ENCODE measurements around the gene SSBP2. TPM values are rescaled to one million over a fixed set of nuclear protein-coding genes. Genes with fewer than 3 reads are reported as not detected.

The SSBP2 gene
- total RNA-seq, 2 donors from 2014 or later: 25.1 to 26.9 TPM

DNA sequence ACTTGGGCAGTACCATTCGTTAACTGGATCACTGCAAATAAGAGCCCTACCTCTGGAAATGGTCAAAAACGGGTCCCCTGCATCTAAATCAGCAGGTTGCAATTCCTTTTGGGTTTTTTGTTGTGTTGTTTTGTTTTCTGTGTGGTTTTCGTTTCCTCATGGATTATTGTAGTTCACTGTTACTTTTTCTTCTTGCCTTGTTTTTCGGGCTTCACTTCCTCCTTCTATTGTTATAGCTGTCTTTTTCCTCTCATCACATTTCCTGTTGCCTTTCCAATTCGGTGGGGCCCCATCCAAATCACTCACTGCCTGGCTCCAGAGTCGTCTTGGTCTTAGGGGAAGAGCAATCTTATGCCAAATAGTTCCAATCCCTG, 8.7 kb upstream of the SSBP2 start:
- H3K4me3 ChIP-seq: no peak overlapping the region
- H3K27ac ChIP-seq: no peak overlapping the region
- no peaks in the 10 kb centered on the region for H3K9me3 ChIP-seq
- no peaks in the 10 kb centered on the region for H3K36me3 ChIP-seq
- WGBS: 67% methylated on average over 6 of the region's 6 CpGs
- intact Hi-C loops (cut with DNase I): no loop called here
- H3K4me1 ChIP-seq (replicated peaks): peaks cover 4% of the 10 kb centered on the region
- no peaks in the 10 kb centered on the region for H3K27me3 ChIP-seq (replicated peaks; ENCODE audit: insufficient read depth)
- TF ChIP-seq, protein P1, sequence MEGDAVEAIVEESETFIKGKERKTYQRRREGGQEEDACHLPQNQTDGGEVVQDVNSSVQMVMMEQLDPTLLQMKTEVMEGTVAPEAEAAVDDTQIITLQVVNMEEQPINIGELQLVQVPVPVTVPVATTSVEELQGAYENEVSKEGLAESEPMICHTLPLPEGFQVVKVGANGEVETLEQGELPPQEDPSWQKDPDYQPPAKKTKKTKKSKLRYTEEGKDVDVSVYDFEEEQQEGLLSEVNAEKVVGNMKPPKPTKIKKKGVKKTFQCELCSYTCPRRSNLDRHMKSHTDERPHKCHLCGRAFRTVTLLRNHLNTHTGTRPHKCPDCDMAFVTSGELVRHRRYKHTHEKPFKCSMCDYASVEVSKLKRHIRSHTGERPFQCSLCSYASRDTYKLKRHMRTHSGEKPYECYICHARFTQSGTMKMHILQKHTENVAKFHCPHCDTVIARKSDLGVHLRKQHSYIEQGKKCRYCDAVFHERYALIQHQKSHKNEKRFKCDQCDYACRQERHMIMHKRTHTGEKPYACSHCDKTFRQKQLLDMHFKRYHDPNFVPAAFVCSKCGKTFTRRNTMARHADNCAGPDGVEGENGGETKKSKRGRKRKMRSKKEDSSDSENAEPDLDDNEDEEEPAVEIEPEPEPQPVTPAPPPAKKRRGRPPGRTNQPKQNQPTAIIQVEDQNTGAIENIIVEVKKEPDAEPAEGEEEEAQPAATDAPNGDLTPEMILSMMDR (IDR thresholded peaks at IDR 0.05): no peak
- TF ChIP-seq POLR2A (IDR thresholded peaks at IDR 0.05) (no peak), POLR2AphosphoS5 (IDR thresholded peaks at IDR 0.05) (no peak)
- no peak for DNase-seq (ENCODE audit: low spot score)

DNA sequence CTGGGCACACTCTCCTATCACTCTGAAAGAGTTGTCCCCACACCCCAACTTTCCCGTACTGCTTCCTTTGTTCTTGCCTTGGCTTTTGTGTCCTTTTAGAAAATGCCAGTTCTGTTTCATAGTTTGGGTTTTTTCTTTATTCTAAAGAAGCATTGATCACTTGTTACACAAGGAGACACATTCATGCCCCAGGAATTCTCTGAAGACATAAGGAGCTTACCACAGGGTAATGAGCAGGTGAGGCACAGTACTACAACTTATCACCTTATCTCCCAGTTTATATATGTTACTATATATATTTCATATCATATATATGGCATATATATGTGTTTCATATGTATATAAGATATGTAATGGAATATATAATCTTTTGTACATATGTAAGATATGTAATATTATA, 6.5 kb upstream of the SSBP2 start:
- Histone ChIP-seq H3K4me1 (replicated peaks) (peaks cover 4% of the 10 kb centered on the region), H3K27ac (no peak overlapping the region), H3K9me3 (no peaks in the 10 kb centered on the region), H3K36me3 (no peaks in the 10 kb centered on the region), H3K4me3 (no peak overlapping the region), H3K27me3 (replicated peaks; ENCODE audit: insufficient read depth) (no peaks in the 10 kb centered on the region)
- no peak for DNase-seq (ENCODE audit: low spot score)
- 89% methylated on average over 1 of the region's 1 CpG for WGBS
- intact Hi-C loops (cut with DNase I): no loop called here
- TF ChIP-seq POLR2A (IDR thresholded peaks at IDR 0.05) (no peak), POLR2AphosphoS5 (IDR thresholded peaks at IDR 0.05) (no peak)
- TF ChIP-seq, protein P1 (IDR thresholded peaks at IDR 0.05): no peak

DNA sequence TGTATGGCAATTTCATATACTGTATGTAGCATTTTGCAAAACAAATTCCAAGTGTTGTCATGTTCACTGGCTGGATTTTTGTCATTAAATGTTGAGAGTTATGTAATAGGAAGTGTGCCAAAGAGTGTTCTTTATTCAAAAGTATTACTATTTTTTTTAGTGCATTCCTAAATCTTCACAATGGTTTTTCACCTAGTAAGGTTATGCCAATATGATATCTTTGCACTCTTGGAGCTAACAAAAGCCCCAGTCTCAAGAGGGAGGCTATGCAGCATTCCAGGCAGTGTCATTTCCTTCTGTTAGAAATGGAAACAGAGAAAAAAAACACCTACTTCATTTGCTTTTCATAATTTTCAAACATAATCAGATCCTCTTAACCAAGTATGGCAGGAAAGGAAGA, 5.1 kb upstream of the SSBP2 start:
- no peak for TF ChIP-seq POLR2AphosphoS5 (IDR thresholded peaks at IDR 0.05)
- H3K27ac ChIP-seq: peak overlapping the region; percentile 38 to 61
- intact Hi-C loops (cut with DNase I): no loop called here

DNA sequence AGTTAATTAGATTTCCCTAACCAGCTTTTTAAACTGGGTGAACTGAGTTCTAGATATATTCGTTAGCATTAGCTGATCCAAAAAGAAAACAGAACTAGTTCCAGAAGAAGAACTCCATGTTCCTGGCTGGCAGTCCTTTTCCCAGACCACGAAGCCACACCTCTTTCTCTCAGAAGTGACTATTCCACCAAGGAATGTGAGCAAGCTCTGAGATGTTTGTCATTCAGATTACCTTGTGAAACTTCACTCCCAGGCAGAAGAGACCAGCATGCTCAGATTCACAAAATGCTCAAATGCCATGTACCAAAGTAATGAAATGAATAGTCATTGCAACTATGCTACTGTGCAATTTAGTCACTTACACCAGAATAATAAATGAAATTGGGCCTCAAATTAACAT, 4.4 kb upstream of the SSBP2 start:
- intact Hi-C loops (cut with DNase I): no loop called here
- Histone ChIP-seq H3K4me3 (no peak overlapping the region), H3K27me3 (replicated peaks; ENCODE audit: insufficient read depth) (no peaks in the 10 kb centered on the region), H3K9me3 (no peaks in the 10 kb centered on the region), H3K36me3 (no peaks in the 10 kb centered on the region), H3K4me1 (replicated peaks) (peaks cover 6% of the 10 kb centered on the region), H3K27ac (peak overlapping the region; percentile 38 to 61)
- TF ChIP-seq, protein P1 (IDR thresholded peaks at IDR 0.05): no peak
- peak; percentile 95 for TF ChIP-seq POLR2AphosphoS5 (IDR thresholded peaks at IDR 0.05)
- 11% methylated on average over 2 of the region's 2 CpGs for WGBS
- peak; percentile 79 for DNase-seq (ENCODE audit: low spot score)

More for the DNA sequence above, 5.1 kb upstream of the SSBP2 start:
- Histone ChIP-seq H3K27me3 (replicated peaks; ENCODE audit: insufficient read depth) (no peaks in the 10 kb centered on the region), H3K4me3 (no peak overlapping the region), H3K9me3 (no peaks in the 10 kb centered on the region), H3K36me3 (no peaks in the 10 kb centered on the region), H3K4me1 (replicated peaks) (peaks cover 6% of the 10 kb centered on the region)
- no peak for DNase-seq (ENCODE audit: low spot score)

DNA sequence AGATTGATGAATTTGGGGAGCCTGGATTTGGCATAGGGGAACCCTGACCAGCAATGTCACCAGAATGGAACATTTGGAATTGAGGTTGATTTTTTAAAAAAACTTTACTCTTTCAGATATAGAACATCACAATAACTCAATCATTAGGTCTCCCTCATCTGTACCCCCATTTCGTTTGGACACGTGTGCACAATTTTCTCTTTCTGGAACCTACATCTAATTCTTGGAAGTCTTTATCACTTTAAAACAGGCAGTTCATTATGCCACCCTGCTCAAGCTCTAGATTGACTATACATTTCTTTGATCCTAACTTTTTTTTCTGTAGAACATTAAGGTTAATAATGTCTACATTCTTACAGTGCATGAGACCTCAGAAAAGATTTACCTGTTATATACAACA, 3.7 kb upstream of the SSBP2 start:
- no peak overlapping the region for H3K4me3 ChIP-seq
- H3K4me1 ChIP-seq (replicated peaks): peaks cover 6% of the 10 kb centered on the region
- no peaks in the 10 kb centered on the region for H3K36me3 ChIP-seq
- no peaks in the 10 kb centered on the region for H3K9me3 ChIP-seq
- no peak for TF ChIP-seq POLR2A (IDR thresholded peaks at IDR 0.05)
- H3K27me3 ChIP-seq (replicated peaks; ENCODE audit: insufficient read depth): no peaks in the 10 kb centered on the region
- WGBS: 77% methylated on average over 2 of the region's 2 CpGs
- no peak for DNase-seq (ENCODE audit: low spot score)
- intact Hi-C loops (cut with DNase I): loop anchor here (5.0 kb wide), 1 partner anchor 218 kb away; the partner anchor contains the start of gene ATG10
- peak overlapping the region; percentile 38 to 61 for H3K27ac ChIP-seq

DNA sequence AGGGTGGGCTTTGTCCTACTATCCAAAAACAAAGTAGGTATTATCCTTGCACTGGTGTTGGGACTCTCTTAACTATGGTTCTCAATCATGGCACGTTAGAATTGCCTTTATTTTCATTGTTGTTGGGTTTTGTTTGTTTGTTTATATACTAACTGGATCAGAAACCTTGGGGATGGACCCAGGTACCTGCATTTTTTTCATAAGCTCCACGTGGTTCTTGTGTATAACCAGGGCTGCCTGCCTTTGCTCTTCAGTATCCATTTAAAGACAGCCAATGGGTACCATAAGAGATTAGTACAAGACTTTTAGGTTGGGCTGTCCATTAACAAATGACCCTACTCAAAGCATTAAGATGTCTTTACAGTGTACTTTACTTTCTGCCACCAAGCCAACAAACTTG, 2.5 kb upstream of the SSBP2 start:
- WGBS: 73% methylated on average over 2 of the region's 2 CpGs
- no peak for TF ChIP-seq POLR2AphosphoS5 (IDR thresholded peaks at IDR 0.05)
- TF ChIP-seq POLR2A (IDR thresholded peaks at IDR 0.05): no peak
- TF ChIP-seq, protein P1 (IDR thresholded peaks at IDR 0.05): no peak
- Histone ChIP-seq H3K27me3 (replicated peaks; ENCODE audit: insufficient read depth) (no peaks in the 10 kb centered on the region), H3K4me3 (no peak overlapping the region), H3K36me3 (no peaks in the 10 kb centered on the region), H3K4me1 (replicated peaks) (peaks cover 6% of the 10 kb centered on the region), H3K9me3 (no peaks in the 10 kb centered on the region), H3K27ac (no peak overlapping the region)
- intact Hi-C loops (cut with DNase I): loop anchor here (5.0 kb wide), 1 partner anchor 219 kb away; the partner anchor contains the start of gene ATG10
- DNase-seq (ENCODE audit: low spot score): no peak

Measured in prostate gland (tissue), 2 donors.